H1 (cell line): ENCODE data around the gene PRX. TPM values are rescaled to one million over a fixed set of nuclear protein-coding genes. Genes with fewer than 3 reads are reported as not detected.

Experiments
- CTCF ChIA-PET: fragments of 300-600 bp; sonication (Branson Sonifier 250); formaldehyde crosslinking; loops from one replicate; lab custom pipeline; 2021; ENCODE audit not compliant: partially characterized antibody; lab: Charles Lee
- POLR2A ChIA-PET: fragments of 300-600 bp; sonication (Branson Sonifier 250); formaldehyde crosslinking; loops from one replicate; lab custom pipeline; 2021; ENCODE audit warnings: inconsistent platforms; ENCODE audit not compliant: partially characterized antibody; lab: Charles Lee
- DNase-seq, 2 experiments: peaks; one replicate each; pipeline versions ENCODE4 v3.0.0 to v3.0.0-alpha.2; 2010 to 2022; ENCODE audit warnings: low spot score in 2 of 2, low read depth in 1 of 2, mixed read lengths in 1 of 2
- FAIRE-seq: peaks from 2 replicates; lab custom pipeline; 2011; peaks lifted over from hg19 to GRCh38; lab: Jason Lieb, UNC
- H2AFZ ChIP-seq: 2 replicates; pipeline ENCODE4 v1.8.1; 2012; ENCODE audit warnings: low read length, inconsistent platforms
- H2AK5ac ChIP-seq: 2 replicates; pipeline ENCODE4 v1.6.1; 2013; ENCODE audit warnings: low read depth, low read length
- H2BK120ac ChIP-seq: replicated peaks from 2 replicates; pipeline ENCODE3; 2013; ENCODE audit warnings: low read depth, low read length, inconsistent platforms
- H2BK12ac ChIP-seq: 2 replicates; pipeline ENCODE4 v1.6.1; 2013; ENCODE audit warnings: low read depth, low read length
- H2BK15ac ChIP-seq: 2 replicates; pipeline ENCODE4 v1.6.1; 2013; ENCODE audit warnings: low read length
- H2BK20ac ChIP-seq: 2 replicates; pipeline ENCODE4 v1.6.1; 2013; ENCODE audit warnings: low read length
- H2BK5ac ChIP-seq: 2 replicates; pipeline ENCODE4 v1.6.1; 2013; ENCODE audit warnings: low read depth, low read length
- H3K14ac ChIP-seq: 2 replicates; pipeline ENCODE4 v1.6.1; 2013; ENCODE audit warnings: inconsistent platforms; ENCODE audit not compliant: insufficient read length
- H3K18ac ChIP-seq: 2 replicates; pipeline ENCODE4 v1.6.1; 2013; ENCODE audit warnings: low read length; ENCODE audit errors: extremely low read depth
- H3K23ac ChIP-seq: 2 replicates; pipeline ENCODE4 v1.6.1; 2013; ENCODE audit warnings: inconsistent platforms; ENCODE audit not compliant: insufficient read length
- H3K23me2 ChIP-seq: 2 replicates; pipeline ENCODE4 v1.6.1; 2013; ENCODE audit warnings: low read depth, low read length
- H3K27ac ChIP-seq: 2 replicates; pipeline ENCODE4 v1.6.1; 2011; ENCODE audit warnings: low read depth, low read length, inconsistent platforms
- H3K27me3 ChIP-seq, 4 experiments: replicated peaks in 1 of 4; 1 replicate in 1 of 4; 2 replicates in 3 of 4; pipeline versions ENCODE4 v1.6.1 to v1.8.1; 2011 to 2013; ENCODE audit warnings: low read length in 3 of 4, mild to moderate bottlenecking in 3 of 4, inconsistent platforms in 2 of 4, mixed read lengths in 2 of 4, moderate library complexity in 1 of 4; ENCODE audit not compliant: control insufficient read depth in 3 of 4, insufficient read depth in 3 of 4; ENCODE audit errors: extremely low read depth in 1 of 4
- H3K36me3 ChIP-seq, 4 experiments: 2 replicates each; pipeline versions ENCODE4 v1.6.1 to v1.8.1; 2011 to 2013; ENCODE audit warnings: mild to moderate bottlenecking in 4 of 4, low read length in 3 of 4, moderate library complexity in 2 of 4, control low read depth in 1 of 4, inconsistent platforms in 1 of 4; ENCODE audit not compliant: insufficient read depth in 4 of 4, control insufficient read depth in 2 of 4
- H3K4ac ChIP-seq: replicated peaks from 2 replicates; pipeline ENCODE3; 2013; ENCODE audit warnings: low read length, low read depth, mixed read lengths, inconsistent platforms; ENCODE audit not compliant: insufficient read length
- H3K4me1 ChIP-seq, 4 experiments: replicated peaks in 1 of 4; 1 replicate in 1 of 4; 2 replicates in 3 of 4; pipeline versions ENCODE4 v1.6.1 to v1.8.1; 2011 to 2013; ENCODE audit warnings: low read length in 3 of 4, inconsistent platforms in 2 of 4, mixed read lengths in 1 of 4; ENCODE audit not compliant: insufficient read depth in 4 of 4, control insufficient read depth in 3 of 4
- H3K4me2 ChIP-seq, 2 experiments: 2 replicates each; pipeline versions ENCODE4 v1.6.1 to v1.8.1; 2011 to 2013; ENCODE audit warnings: low read depth in 2 of 2, low read length in 2 of 2, control low read depth in 1 of 2, inconsistent platforms in 1 of 2, mild to moderate bottlenecking in 1 of 2; ENCODE audit not compliant: insufficient read depth in 1 of 2
- H3K4me3 ChIP-seq, 4 experiments: fragments of 200-600, 300-600 bp in 1 of 4; sonication (generic), shearing (Covaris generic), sonication (Bioruptor Twin) in 1 of 4; 2 replicates each; pipeline versions ENCODE4 v1.5.1 to v1.8.1; 2011 to 2016; ENCODE audit warnings: low read length in 4 of 4, low read depth in 3 of 4, control low read depth in 2 of 4, inconsistent platforms in 2 of 4, mild to moderate bottlenecking in 2 of 4, mixed read lengths in 1 of 4, moderate library complexity in 1 of 4; ENCODE audit not compliant: insufficient read depth in 2 of 4; ENCODE audit errors: extremely low read depth in 1 of 4
- H3K56ac ChIP-seq: replicated peaks from 2 replicates; pipeline ENCODE3; 2013; ENCODE audit warnings: low read depth, mild to moderate bottlenecking, mixed read lengths, low read length, inconsistent platforms; ENCODE audit not compliant: insufficient read length
- H3K79me1 ChIP-seq: 2 replicates; pipeline ENCODE4 v1.6.1; 2013; ENCODE audit warnings: low read depth, low read length, control low read depth
- H3K79me2 ChIP-seq, 2 experiments: 2 replicates each; pipeline versions ENCODE4 v1.6.1 to v1.8.1; 2012 to 2013; ENCODE audit warnings: low read length in 2 of 2, mild to moderate bottlenecking in 2 of 2, inconsistent platforms in 1 of 2; ENCODE audit not compliant: insufficient read depth in 2 of 2, control insufficient read depth in 1 of 2
- H3K9ac ChIP-seq, 4 experiments: replicated peaks in 1 of 4; 1 replicate in 1 of 4; 2 replicates in 3 of 4; pipeline versions ENCODE4 v1.6.1 to v1.8.1; 2011 to 2013; ENCODE audit warnings: low read depth in 3 of 4, low read length in 3 of 4, control low read depth in 2 of 4, mild to moderate bottlenecking in 2 of 4, moderate library complexity in 2 of 4, inconsistent platforms in 1 of 4; ENCODE audit errors: extremely low read depth in 1 of 4
- H3K9me3 ChIP-seq, 2 experiments: 2 replicates each; pipeline versions ENCODE4 v1.6.1 to v1.8.1; 2012 to 2013; ENCODE audit warnings: mild to moderate bottlenecking in 2 of 2, moderate library complexity in 2 of 2, control low read depth in 1 of 2, inconsistent platforms in 1 of 2, low read depth in 1 of 2, low read length in 1 of 2, mixed read lengths in 1 of 2; ENCODE audit not compliant: insufficient read depth in 2 of 2
- H4K20me1 ChIP-seq, 2 experiments: replicated peaks in 1 of 2; 2 replicates each; pipeline versions ENCODE3 to v1.8.1; 2011 to 2013; ENCODE audit warnings: inconsistent platforms in 2 of 2, low read length in 2 of 2, mild to moderate bottlenecking in 1 of 2; ENCODE audit not compliant: insufficient read depth in 2 of 2, control insufficient read depth in 1 of 2
- H4K5ac ChIP-seq: 2 replicates; pipeline ENCODE4 v1.6.1; 2013; ENCODE audit warnings: low read length, low read depth, mixed read lengths, inconsistent platforms; ENCODE audit not compliant: insufficient read length
- H4K8ac ChIP-seq: 2 replicates; pipeline ENCODE4 v1.8.0; 2013; ENCODE audit warnings: mild to moderate bottlenecking, moderate library complexity, low read length, inconsistent platforms; ENCODE audit not compliant: insufficient read depth; ENCODE audit errors: extremely low read depth
- H4K91ac ChIP-seq: replicated peaks from 2 replicates; pipeline ENCODE3; 2013; ENCODE audit warnings: low read length, mixed read lengths, inconsistent platforms; ENCODE audit not compliant: insufficient read length
- ASH2L ChIP-seq: fragments of 200-600, 300-600 bp; sonication (generic); IDR thresholded peaks from one replicate; pipeline ENCODE4 v1.7.1; 2017; ENCODE audit warnings: low read length
- BACH1 ChIP-seq: IDR thresholded peaks from 2 replicates; pipeline ENCODE4 v1.6.1; 2012; ENCODE audit warnings: low read length, improper control_type of control experiment
- CBX5 ChIP-seq: fragments of 300-800, 300-1000 bp; sonication (generic); IDR thresholded peaks from 2 replicates; pipeline ENCODE4 v1.7.1; 2016; ENCODE audit warnings: antibody characterized with exemption, low read length, low read depth
- CREB1 ChIP-seq: IDR thresholded peaks from 2 replicates; pipeline ENCODE4 v1.6.1; 2012; ENCODE audit warnings: inconsistent platforms
- EZH2 ChIP-seq: fragments of 200-600 bp; sonication (generic); IDR thresholded peaks from 2 replicates; pipeline ENCODE4 v1.7.1; 2012; ENCODE audit warnings: low read depth, mild to moderate bottlenecking, moderate library complexity, low read length, inconsistent platforms; ENCODE audit not compliant: severe bottlenecking
- FOSL1 ChIP-seq: IDR thresholded peaks from 2 replicates; pipeline ENCODE4 v1.6.1; 2011; ENCODE audit warnings: mild to moderate bottlenecking, low read depth, low read length, moderate library complexity; ENCODE audit not compliant: insufficient read depth
- HDAC6 ChIP-seq: IDR thresholded peaks from one replicate; pipeline ENCODE4 v1.7.1; 2012; ENCODE audit warnings: low read depth, mild to moderate bottlenecking, inconsistent platforms, low read length, moderate library complexity
- RAD21 ChIP-seq, 2 experiments: IDR thresholded peaks in 1 of 2; conservative IDR thresholded peaks in 1 of 2; 2 replicates each; pipeline ENCODE4 v1.6.1; 2011; ENCODE audit warnings: low read depth in 2 of 2, low read length in 2 of 2, improper control_type of control experiment in 1 of 2, inconsistent platforms in 1 of 2, mild to moderate bottlenecking in 1 of 2, moderate library complexity in 1 of 2
- RXRA ChIP-seq: IDR thresholded peaks from 2 replicates; pipeline ENCODE4 v1.6.1; 2011; ENCODE audit warnings: low read depth, mild to moderate bottlenecking, low read length, moderate library complexity; ENCODE audit not compliant: insufficient read depth
- SIRT6 ChIP-seq: IDR thresholded peaks from one replicate; pipeline ENCODE4 v1.7.1; 2012; ENCODE audit warnings: low read length, inconsistent platforms
- SRF ChIP-seq: IDR thresholded peaks from 2 replicates; pipeline ENCODE4 v1.6.1; 2011; ENCODE audit warnings: mild to moderate bottlenecking, low read depth, low read length, moderate library complexity
- TBP ChIP-seq: IDR thresholded peaks from 2 replicates; pipeline ENCODE4 v1.6.1; 2011; ENCODE audit warnings: low read depth, low read length, improper control_type of control experiment
- TCF12 ChIP-seq: IDR thresholded peaks from 2 replicates; pipeline ENCODE4 v1.6.1; 2011; ENCODE audit warnings: low read depth, mild to moderate bottlenecking, low read length
- TEAD4 ChIP-seq: IDR thresholded peaks from 2 replicates; pipeline ENCODE4 v1.6.1; 2012; ENCODE audit warnings: low read depth, low read length, inconsistent platforms, mixed read lengths
- YY1 ChIP-seq: IDR thresholded peaks from 2 replicates; pipeline ENCODE4 v1.6.1; 2011; ENCODE audit warnings: low read depth, mild to moderate bottlenecking, low read length
- WGBS, 2 experiments: shearing (Covaris generic) in 1 of 2; methylation state at CpG; one replicate each; pipeline versions ENCODE4 v1.1.6 to v1.1.7; 2013 to 2015; ENCODE audit warnings: low lambda C conversion rate in 2 of 2, mixed read lengths in 2 of 2, inconsistent platforms in 1 of 2, low coverage in 1 of 2, missing lambda C conversion rate in 1 of 2; ENCODE audit not compliant: insufficient replicate concordance in 2 of 2, insufficient coverage in 1 of 2, insufficient read length in 1 of 2; ENCODE audit errors: extremely low coverage in 1 of 2, missing lambda C conversion rate in 1 of 2; 5-methylcytosine and 5-hydroxymethylcytosine counted together
- polyA plus RNA-seq, 7 experiments: library from polyadenylated mRNA; depleted of rRNA in 3 of 7; stranded (reverse) in 5 of 7; unstranded in 2 of 7; fragments of >200 nt in 5 of 7; fragments of 200-250 nt in 2 of 7; gene quantifications; 1 replicate in 5 of 7; 2 replicates in 1 of 7; 4 replicates in 1 of 7; pipeline versions ENCODE4 v1.2.1 to v1.2.3, GENCODE V29; 2011 to 2013; ENCODE audit warnings: missing spikeins in 2 of 7, mixed read lengths in 2 of 7
- total RNA-seq: library from RNA; stranded (reverse); fragmentation: NEBNext Ultra II Directional; extraction: Animal tissue kit (Norgen Biotek cat#: 25700); gene quantifications from 2 replicates; pipeline ENCODE4 v1.2.1, GENCODE V29; 2021

Gene PRX
- total and polyA plus RNA-seq, 2 of the 8 experiments (the other 6 are each of a cell fraction or from before 2014, with no cell fraction given), result 2.8 to 5.8 TPM

GRCh38 chr19:40358773-40359172 lies 54.4 kb downstream of the PRX start:
- FAIRE-seq (no peak), DNase-seq (no peak)
- peaks cover 0 to 6% of the 10 kb centered on the region in 2 experiments for H4K20me1 ChIP-seq
- POLR2A ChIA-PET, result interaction anchor here (1.0 to 1.4 kb wide), 2 partner anchors 12 to 45 kb away, joined by 3 to 4 read pairs; no protein-coding TSS in a partner anchor
- no peak overlapping the region for H3K14ac ChIP-seq
- no peaks in the 10 kb centered on the region for H3K79me2 ChIP-seq
- H3K27me3 ChIP-seq, result no peaks in the 10 kb centered on the region
- H3K4me2 ChIP-seq, result no peak overlapping the region
- no peaks in the 10 kb centered on the region; the same call in 1 of the 2 replicates for H3K79me1 ChIP-seq
- no peak overlapping the region for H2BK120ac ChIP-seq
- no peak overlapping the region for H3K4me3 ChIP-seq
- no peaks in the 10 kb centered on the region for H3K36me3 ChIP-seq
- H3K56ac ChIP-seq, result no peak overlapping the region
- H3K4ac ChIP-seq, result no peak overlapping the region
- H3K18ac ChIP-seq, result no peak overlapping the region
- H4K91ac ChIP-seq, result no peak overlapping the region
- H3K9me3 ChIP-seq, result no peaks in the 10 kb centered on the region
- CTCF ChIA-PET, result interaction anchor here (0.6 to 1.0 kb wide), 2 partner anchors 158 to 977 kb away, joined by 3 read pairs; no protein-coding TSS in a partner anchor
- H2AK5ac ChIP-seq, result no peak overlapping the region
- no peak overlapping the region for H2BK5ac ChIP-seq
- H3K4me1 ChIP-seq, result no peaks in the 10 kb centered on the region; a peak in 1 of 7 replicates
- no peak overlapping the region for H3K23ac ChIP-seq
- no peak overlapping the region for H4K5ac ChIP-seq
- no peak overlapping the region for H2BK20ac ChIP-seq
- no peak overlapping the region for H3K27ac ChIP-seq
- H2BK12ac ChIP-seq, result no peak overlapping the region
- H4K8ac ChIP-seq, result no peak overlapping the region
- H3K9ac ChIP-seq, result no peak overlapping the region
- H3K23me2 ChIP-seq, result no peaks in the 10 kb centered on the region
- WGBS, 2 experiments, result 98% methylated on average over 5 of the region's 5 CpGs; no CpG with 5 or more reads in 1 of the 2 experiments
- H2AFZ ChIP-seq, result no peak overlapping the region
- no peak overlapping the region for H2BK15ac ChIP-seq
- TF ChIP-seq HDAC6, result no peak
- TF ChIP-seq CBX5, result no peak
- no peak for TF ChIP-seq TCF12
- TF ChIP-seq SIRT6, result no peak
- no peak for TF ChIP-seq FOSL1
- TF ChIP-seq RAD21 (IDR thresholded peaks at IDR 0.05 in 1 of 2, conservative IDR thresholded peaks at IDR 0.05 in 1 of 2; ENCODE audit: low read depth in 2 of 2, low read length in 2 of 2), result no peak
- TF ChIP-seq SRF, result no peak
- TF ChIP-seq BACH1, result no peak
- no peak for TF ChIP-seq TBP
- no peak for TF ChIP-seq YY1
- TF ChIP-seq EZH2, result no peak
- no peak for TF ChIP-seq CREB1
- TF ChIP-seq RXRA, result no peak
- TF ChIP-seq ASH2L, result no peak
- TF ChIP-seq TEAD4, result no peak
